Activated CD8-positive, alpha-beta memory T cell treated with anti-CD3 and anti-CD28 coated beads, Interleukin-2, amount 50 U/mL, for 48 hours (primary cell): ENCODE measurements around the gene RADIL.

Experiments used
- DNase-seq: peaks from one replicate; pipeline ENCODE4 v3.0.0-alpha.2; 2020

Gene RADIL

DNA sequence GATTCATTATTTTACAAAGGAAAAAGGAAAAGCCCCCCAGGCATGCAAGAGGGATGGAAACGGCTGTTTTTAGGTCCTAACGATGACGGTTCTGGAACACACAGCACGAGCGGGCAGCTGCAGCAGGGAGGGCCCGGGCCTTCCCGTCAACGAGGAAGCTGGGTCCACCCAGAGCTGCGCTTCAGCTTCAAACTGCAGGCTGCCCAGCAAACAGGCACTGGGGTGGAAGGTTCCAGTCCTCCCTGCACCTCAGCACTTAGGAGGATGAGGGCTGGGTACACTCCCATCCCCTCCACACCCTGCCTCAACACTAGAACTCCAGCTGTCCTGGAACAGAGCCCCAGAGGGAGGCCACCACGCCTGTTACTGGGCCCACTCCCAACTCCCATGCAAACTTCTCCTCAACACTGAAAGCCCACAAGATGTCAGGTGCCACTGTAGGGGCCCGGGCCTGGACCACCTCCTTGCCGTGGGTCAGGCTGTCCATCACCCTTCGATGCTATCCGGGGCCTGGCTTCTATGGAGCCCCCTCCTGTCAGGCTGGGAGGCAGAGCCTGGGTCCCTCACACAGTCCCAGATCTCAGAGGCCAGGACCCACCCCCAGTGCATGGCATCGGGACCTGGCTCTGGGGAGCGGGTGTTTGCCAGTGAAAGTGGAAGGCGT lies 54.7 kb downstream of the RADIL start:
- no peak for DNase-seq

DNA sequence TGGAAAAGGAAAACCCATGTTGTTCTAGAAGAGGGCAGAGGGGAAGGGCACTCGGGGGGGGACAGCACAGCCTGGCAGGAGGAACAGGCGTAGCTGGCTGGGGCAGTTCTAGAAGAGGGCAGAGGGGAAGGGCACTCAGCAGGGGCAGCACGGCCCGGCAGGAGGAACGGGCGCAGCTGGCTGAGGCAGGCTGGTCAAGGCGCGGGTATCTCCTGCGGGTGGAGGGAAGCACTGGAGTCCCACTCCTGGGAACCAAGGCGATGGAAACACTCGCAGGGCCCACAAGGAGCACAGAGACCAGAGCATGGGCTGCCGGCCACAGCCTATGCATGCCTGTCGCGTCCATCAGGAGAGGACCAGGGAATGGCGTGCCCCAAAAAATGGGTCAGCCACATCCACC lies 58.4 kb downstream of the RADIL start:
- no peak for DNase-seq

DNA sequence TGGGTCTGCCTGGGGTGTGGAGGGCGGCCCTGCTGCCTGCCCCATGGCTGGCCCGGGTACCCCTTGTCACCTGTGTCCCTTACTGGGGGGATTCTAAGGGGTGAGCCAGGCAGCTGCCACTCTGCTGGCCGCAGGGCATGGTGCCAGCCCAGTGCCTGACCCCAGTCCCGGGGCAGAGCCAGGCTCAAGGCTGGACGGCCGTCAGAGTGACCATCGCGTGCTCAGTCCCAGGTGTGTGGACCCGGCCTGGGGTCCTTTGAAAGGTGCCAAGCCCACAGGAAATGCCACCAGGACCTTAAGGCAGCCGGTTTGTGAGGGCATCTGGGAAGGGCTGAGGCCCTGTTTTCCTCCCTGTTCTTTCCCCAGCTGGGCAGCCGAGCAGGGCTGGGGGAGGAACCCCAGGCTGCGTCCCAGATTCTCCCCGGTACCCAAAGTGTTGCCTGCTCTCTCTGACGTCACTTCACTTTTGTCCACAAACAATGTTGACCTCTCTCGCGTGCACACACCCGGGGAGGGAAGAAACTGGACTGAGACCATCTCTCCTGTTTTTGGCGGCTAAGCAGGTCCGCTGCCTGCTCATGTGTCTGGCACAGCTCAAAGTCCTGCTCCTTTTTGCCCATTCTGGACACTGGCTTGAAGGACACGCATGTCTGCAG lies 59.3 kb downstream of the RADIL start:
- DNase-seq, result no peak

- no peak for DNase-seq
These were observed 59.9 kb downstream of the RADIL start for GRCh38 chr7:4823441-4824119.

GRCh38 chr7:4822677-4823076 lies 60.8 kb downstream of the RADIL start:
- no peak for DNase-seq

- no peak for DNase-seq
These were observed 62.5 kb downstream of the RADIL start for GRCh38 chr7:4820967-4821471.

DNA sequence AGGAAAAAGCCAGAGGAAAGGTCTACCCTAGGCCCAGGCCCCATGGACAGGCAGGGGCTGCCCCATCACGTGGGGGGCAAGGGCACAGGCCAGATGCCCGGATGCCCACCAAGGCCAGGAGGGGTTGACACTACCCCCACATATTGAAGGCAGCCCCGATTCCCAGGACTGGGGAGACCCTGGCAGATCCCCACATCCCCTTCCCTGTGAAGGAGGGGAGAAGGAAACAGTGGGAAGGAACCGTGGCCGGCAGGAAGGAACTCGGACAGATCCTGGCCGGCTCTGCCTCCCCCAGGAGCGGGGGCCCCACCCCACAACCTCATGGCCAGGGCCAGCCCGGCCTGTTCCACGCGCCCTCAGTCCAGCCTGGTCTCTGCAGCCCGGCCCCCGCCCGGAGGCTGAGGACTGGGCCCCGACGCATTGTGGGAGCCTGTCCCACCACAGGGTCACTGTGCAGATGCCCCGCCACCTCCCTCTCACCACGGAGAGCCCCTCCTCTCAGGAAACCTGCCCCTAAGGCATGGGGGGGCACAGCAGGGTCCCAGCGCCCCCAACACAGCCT lies 63.0 kb downstream of the RADIL start:
- DNase-seq, result no peak

DNA sequence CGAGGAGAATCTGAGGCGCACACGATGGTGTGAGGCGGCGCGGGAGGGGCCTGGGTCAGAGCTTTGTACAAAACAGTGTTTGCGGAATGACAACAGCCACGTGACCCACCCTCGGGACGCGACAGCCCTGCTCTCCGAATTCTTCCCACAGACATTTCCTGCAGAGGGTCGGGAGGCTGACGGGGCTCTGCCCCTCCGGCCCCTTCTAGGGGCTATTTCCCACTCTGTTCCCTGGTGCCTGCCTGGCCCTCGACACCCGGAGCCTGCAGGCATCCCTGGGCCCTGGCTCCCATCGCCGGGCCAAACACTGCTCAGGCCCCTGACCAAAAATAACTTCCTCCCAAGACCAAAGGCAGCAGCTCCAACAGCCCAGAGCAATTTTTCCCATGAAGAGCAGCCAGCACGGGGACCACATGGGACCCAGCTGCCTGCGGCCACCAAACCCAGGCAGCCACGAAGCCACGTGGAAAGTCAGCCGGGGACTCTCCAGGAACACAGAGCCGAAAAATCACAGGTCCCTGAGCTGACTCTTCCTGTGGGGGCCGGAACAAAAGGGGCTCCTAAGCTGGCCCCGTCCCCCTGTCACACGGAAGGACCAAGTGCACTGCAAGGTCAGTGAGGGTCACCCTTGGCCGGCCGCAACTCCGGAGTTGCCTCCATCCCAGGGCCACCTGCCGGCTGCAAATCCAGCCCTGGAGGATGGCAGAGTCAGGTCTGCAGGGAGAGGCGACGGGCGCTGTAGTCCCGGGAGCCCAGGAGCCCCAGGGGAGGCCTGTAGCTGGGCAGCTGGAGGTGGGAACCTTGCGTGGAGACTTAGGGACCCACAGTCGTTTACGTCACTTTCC lies 63.7 kb downstream of the RADIL start:
- no peak for DNase-seq

DNA sequence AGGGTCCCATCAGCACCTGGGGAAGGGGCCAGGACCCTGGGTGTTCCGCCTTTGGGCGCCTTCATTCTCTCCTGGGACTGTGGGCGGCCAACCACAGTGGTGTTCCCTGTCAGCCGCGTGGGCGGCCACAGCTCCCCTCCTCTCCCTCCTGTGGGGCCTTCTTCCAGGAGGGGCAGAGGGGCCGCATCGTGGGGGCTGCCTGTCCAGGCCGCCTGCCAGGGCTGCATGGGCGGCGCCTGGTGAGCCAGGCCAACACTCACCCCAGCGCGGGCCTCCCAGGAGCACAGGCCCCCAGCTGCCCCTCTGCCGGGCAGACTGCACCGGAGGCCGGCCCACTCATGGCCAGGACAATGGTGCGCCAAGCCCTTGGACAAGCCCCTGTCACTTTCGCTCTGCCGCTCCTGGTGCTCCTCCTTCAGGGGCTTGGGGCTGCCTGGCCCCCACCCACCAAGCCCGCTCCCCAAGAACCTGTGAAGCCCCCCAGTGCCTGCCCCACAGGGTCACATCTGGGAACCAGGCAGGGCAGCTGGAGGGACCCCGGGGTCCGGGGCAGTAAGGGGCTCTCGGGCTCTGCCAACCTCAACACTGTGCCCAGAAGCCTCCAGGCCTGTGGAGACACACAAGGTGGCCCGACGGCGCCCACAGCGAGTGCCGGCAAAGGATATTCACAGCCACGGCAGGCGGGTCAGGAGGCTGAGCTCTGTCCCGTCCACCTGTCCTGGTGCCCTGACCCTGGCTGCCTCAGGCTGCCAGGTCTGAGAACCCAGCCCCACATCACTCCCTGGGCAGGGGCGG lies 65.3 kb downstream of the RADIL start:
- no peak for DNase-seq

GRCh38 chr7:4817178-4817901 lies 66.2 kb downstream of the RADIL start:
- DNase-seq, result no peak

- DNase-seq, result no peak
These were observed 67.0 kb downstream of the RADIL start for GRCh38 chr7:4816419-4817080.

DNA sequence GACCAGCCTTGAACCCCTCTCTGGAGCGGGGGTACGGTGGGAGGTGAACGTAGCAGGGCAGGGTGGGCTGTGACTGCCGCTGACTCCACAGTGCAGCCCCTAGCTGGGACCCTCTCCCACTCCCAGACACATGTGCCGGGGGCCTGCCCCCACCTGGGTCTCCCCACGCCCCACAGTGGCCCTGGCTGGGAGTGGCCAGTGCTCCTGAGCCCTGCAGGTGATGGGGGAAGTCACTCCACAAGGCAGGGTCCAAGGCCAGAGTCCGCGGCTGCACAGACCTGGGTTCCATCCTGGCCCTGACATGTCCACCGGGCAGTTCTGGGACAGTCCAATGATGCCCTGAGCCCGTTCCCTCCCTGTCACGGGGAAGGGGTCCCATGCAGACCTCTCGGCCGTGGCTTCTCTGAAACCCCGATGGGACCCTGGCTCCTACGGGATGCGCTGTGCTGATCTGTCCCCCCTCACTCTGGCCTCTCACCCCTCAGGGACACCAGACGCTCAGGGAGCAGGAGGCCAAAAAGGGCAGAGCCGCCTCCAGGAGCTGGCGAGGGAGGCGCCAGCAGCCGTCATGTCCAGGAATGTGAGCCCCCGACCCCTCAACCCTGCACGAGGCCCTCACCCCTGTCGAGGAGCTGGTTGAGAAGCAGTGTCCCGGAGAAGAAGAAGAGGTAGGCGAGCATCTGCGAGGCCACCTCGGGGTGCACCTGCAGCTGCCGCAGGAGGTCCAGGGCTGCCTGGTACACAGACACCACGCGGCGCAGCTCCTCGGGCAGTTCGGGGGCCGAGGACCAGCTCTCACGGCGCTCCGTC lies 67.7 kb downstream of the RADIL start:
- DNase-seq, result no peak

DNA sequence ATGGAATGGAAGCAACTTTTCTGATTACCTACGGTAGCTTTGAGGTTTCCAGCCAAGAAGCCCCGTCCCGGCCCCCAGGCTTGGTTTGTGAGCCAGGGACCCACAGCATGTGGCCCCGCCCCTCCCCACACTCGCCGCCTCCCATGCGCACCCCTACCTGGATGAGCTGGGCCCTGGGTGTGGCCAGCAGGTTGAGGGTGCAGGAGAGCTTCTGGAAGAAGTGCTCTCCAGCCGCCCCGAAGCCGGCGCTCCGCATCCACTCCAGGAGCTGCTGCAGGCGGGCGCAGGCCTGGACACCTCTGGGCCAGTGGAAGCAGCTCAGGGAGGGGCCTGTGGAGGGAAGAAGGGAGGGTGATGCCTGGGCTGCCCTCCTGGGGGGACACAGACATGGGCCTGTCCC lies 68.4 kb downstream of the RADIL start:
- no peak for DNase-seq

DNA sequence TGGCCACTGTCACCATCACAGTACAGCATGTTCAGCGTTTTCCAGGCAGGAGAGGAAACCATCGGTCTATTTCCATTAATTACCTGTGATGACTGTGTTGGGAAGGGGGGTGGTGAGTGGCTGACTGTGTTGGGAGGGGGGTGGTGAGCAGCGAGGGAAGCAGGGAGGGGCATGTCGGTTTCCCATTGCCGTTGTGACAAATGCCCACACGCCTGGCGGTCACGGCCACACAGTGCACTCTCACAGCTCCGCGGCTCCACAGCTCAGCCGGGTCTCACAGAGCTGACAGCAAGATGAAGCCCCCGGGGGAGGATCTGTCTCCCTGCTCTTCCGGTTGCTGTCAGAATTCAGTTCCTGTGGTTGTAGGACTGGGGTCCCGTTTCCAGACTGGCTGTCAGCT lies 69.1 kb downstream of the RADIL start:
- no peak for DNase-seq

DNA sequence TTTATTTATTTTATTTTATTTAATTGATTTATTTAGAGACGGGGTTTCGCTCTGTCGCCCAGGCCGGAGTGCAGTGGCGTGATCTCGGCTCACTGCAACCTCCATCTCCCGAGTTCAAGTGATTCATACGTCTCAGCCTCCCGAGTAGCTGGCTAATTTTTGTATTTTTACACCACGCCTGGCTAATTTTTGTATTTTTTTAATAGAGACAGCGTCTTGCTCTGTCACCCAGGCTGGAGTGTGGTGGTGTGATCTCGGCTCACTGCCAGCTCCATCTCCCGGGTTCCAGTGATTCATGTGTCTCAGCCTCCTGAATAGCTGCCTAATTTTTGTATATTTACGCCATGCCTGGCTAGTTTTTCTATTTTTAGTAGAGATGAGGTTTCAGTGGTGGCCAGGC lies 73.8 kb downstream of the RADIL start:
- no peak for DNase-seq

DNA sequence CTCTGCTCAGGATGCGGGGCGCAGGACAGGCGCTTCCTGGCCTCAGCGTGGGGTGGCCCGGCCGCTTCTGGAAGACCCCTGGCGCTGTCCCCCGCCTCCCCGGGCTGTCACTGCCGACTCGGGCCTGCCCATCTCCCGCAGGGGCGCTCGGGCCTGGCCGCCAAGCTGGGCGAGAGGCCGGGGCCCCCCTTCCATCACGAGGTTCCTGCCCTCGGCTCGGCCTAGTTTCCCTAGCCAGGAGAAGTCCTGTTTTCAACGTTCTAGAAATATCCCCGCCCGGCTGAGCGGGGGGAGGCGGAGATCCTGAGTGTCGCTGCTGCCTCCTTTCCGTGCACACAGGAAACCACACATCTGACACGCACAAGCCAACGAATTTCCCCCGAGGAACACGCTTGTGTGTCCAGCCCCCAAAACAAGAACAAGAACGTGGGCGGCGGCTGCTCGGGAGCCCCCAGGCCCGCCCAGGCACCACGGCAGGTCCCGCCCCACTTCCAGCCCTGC lies 74.4 kb downstream of the RADIL start:
- no peak for DNase-seq

GRCh38 chr7:4808565-4808964 lies 75.0 kb downstream of the RADIL start:
- DNase-seq, result no peak

- no peak for DNase-seq
These were observed 75.5 kb downstream of the RADIL start for GRCh38 chr7:4808026-4808425.

GRCh38 chr7:4807598-4808016 lies 75.9 kb downstream of the RADIL start:
- no peak for DNase-seq
